Raji (cell line): Measurements from ENCODE around the gene TECTA.

Source experiments
- POLR2A ChIP-seq: IDR thresholded peaks from 2 replicates; pipeline ENCODE4 v1.6.1; 2011; ENCODE audit warnings: low read depth, low read length, control low read depth; ENCODE audit not compliant: insufficient read depth

Gene TECTA

GRCh38 chr11:121223161-121223560 is 122.1 kb downstream of the TECTA start:
- TF ChIP-seq POLR2A, result no peak

DNA sequence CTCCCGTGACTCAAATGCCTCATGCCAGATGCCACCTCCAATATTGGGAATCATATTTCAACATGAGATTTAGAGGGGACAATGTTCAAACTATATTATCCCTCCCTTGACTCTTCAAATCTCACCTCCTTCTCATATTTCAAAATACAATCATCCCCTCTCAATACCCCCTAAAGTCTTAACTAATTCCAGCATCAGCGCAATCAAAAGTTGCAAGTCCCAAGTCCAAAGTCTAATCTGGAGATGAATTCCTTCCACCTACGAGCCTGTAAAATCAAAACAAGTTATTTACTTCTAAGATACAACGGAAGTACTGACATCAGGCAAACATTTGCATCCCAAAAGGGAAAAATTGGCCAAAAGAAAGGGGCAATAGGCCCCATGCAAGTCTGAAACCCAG is 124.3 kb downstream of the TECTA start:
- TF ChIP-seq POLR2A, result no peak

DNA sequence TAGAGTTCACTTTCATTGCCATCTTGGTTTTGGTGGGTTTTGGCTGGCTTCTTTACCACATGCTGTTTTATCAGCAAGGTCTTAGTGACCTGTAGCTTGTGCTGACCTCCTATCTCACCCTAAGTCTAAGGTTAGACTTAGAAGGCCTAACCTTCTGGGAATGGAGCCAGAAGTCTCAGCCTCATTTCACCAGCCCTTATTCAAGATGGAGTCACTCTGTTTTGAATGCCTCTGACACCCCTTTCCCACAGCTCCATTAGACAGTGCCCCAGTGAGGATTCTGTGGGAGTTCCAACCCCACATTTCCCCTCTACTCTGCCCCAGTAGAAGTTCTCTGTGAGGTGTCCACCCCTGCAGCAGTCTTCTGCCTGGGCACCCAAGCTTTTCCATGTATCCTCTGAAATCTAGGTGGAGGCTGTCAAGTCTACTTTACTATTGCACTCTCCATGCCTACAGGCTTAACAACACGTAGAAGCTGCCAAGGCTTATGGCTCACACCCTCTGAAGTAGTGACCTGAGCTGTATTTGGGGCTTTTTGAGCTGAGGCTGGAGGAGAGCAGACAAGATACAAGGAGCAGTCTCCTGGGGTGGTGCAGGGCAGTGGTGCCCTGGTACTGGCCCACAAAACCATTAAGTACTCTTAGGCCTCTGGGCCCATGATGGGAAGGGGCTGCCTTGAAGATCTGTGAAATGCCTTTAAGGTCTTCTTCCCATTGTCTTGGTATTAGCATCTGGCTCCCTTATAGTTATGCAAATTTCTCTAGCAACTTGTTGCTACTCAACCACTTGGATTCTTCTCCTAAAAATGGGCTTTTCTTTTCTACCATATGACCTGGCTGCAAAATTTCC is 125.6 kb downstream of the TECTA start:
- TF ChIP-seq POLR2A, result no peak

- no peak for TF ChIP-seq POLR2A
Measured at GRCh38 chr11:121228851-121229250, 127.8 kb downstream of the TECTA start.

- TF ChIP-seq POLR2A, result no peak
Measured at GRCh38 chr11:121229495-121230215, 128.6 kb downstream of the TECTA start.

DNA sequence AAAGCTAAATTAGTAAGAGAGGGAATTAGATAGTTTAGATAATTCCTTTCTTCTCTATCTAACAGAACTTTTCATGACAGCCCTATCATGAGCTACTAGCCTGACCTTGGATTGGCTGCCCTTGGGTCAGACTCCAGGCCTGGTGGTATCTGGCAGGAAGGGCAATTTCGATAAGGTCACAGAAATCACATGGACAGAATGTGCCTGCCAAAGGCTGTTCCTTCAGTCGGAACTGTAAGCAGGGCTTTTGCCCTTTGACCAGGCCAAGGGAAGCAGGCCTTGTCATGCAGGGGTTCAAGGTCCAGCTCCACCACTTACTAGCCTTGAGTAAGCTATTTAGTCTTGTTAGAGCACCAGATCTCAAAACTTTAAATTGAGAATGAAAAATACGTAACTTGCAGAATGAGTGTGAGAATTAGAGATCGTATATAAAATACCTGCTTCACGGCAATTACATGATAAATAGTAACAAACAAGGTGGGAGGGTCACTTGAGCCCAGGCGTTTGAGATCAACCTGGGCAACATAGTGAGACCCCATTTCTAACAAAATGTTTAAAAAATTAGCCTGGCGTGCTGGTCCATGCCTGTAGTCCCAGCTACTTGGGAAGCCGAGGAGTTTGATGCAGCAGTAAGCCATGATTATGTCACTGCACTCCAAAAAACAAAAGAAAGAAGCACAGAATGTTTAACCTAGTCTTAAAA is 130.7 kb downstream of the TECTA start:
- TF ChIP-seq POLR2A, result no peak

- TF ChIP-seq POLR2A, result no peak
Measured at GRCh38 chr11:121235057-121235456, 134.0 kb downstream of the TECTA start.

DNA sequence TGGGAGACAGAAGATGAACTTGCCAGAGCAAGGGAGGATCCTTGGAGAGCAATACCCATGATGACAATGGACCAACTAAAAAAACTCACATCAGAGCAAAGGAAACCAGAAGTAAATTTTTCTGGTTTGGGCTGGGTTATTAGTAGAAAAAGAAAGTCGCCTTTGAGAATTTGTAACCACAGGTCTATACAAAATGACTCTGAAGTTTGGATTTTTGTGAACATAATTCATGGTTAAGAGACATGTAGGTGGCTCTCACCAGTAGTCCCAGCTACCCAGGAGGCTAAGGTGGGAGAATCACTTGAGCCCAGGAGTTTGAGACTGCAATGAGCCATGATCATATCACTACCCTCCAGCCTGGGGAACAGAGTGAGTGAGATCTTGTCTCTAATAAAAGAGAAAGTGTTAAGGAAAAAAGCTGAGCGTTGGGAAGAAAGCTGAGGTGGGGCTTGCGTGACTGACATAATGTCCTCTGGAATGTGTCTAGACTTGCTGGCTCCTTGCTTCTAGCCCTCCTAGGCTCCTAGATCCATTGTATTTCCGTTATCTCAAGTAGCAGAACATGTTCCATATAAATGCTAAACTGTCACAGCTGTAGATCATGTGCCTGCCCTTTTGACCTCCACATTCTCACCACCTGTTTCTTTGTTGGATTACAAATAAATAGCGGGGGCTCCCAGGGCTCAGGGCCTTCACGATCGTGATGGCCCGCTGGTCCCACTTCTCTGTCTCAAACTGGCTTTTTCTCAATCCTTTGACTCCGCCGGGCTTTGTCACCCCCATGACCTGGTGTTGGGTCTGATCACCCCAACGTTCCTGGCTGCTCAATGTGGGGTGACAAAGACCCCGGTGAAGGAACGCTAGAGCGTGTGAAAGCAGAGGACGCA is 135.3 kb downstream of the TECTA start:
- TF ChIP-seq POLR2A, result no peak

- no peak for TF ChIP-seq POLR2A
Measured at GRCh38 chr11:121237686-121238658, 136.9 kb downstream of the TECTA start.

DNA sequence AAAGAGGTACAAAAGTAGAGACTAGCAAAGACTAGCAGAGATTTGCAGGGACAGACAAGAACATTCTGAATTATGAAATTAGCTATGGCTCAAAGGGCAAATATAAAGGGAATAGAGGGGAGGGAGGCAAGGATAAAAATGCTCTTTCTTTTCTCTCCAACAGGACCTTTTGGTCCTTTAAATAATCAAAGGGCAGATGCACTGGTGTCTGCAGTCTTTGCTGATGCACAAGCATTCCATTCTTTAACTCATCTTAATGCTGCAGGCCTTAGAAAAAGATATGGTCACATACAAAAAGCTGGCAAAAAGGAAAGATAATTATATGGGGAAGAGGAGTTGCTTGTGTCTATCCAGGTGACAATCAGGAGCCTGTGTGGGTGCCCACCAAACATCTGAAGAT is 137.9 kb downstream of the TECTA start:
- no peak for TF ChIP-seq POLR2A

DNA sequence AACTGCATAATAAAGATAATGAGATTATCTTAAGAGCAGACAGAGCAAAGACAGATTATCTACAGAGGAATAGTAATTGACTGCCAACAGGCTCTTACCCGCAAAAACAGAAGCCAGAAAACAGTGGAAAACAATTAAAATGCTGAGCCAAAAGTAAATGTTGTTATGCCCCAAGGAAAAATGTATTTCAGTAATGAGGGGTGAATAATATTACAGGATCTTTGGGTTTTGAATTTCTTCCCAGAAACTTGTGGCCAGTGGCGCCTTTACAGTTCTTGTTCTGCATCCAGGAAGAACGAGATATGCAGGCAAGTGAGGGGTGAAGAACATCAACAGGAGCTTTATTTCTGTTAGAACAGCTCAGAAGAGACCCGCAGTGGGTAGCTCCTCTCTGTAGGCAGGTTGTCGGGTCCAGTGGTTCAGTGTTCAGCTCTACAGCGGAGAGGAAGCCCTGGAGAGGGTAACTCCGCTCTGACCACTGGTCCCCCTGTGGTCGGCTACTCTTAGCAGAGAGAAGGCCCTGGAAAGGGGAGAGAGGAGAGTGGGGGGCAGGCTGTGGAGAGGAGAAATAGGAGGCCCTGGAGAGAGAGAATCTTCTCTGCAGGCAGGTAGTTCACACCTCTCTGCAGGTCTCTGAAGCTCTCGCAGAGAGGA is 139.7 kb downstream of the TECTA start:
- no peak for TF ChIP-seq POLR2A
